GM21717 (cell line): Measurements from ENCODE around the gene TMEM41A.
"Not testable (repeated sequence)": the region's sequence is repeated elsewhere in the genome, so short reads cannot be mapped to it uniquely, and the experiment has no call there.

Experiments used
- ATAC-seq: cut with Tn5 transposase; IDR thresholded peaks from one replicate; pipeline ENCODE4 v1.9.1; 2021; ENCODE audit warnings: mild to moderate bottlenecking, moderate library complexity; ENCODE audit not compliant: unreplicated experiment

Gene TMEM41A

GRCh38 chr3:185489462-185489861, 9.4 kb downstream of the TMEM41A start:
- ATAC-seq: no peak

- no peak for ATAC-seq
Measured at GRCh38 chr3:185488465-185488864, 10.4 kb downstream of the TMEM41A start.

GRCh38 chr3:185486394-185486793, 12.4 kb downstream of the TMEM41A start:
- ATAC-seq: no peak

GRCh38 chr3:185484296-185484695, 14.5 kb downstream of the TMEM41A start:
- no peak for ATAC-seq

GRCh38 chr3:185479373-185479945, 19.4 kb downstream of the TMEM41A start:
- ATAC-seq: no peak

- no peak for ATAC-seq
Measured at GRCh38 chr3:185477316-185477715, 21.5 kb downstream of the TMEM41A start.

GRCh38 chr3:185474922-185475321, 23.9 kb downstream of the TMEM41A start:
- not testable (repeated sequence) for ATAC-seq

GRCh38 chr3:185473290-185473815, 25.5 kb downstream of the TMEM41A start:
- ATAC-seq: no peak

- ATAC-seq: no peak
Measured at GRCh38 chr3:185470323-185470722, 28.5 kb downstream of the TMEM41A start.

GRCh38 chr3:185469542-185469941, 29.3 kb downstream of the TMEM41A start:
- ATAC-seq: no peak

- not testable (repeated sequence) for ATAC-seq
Measured at GRCh38 chr3:185466123-185466522, 32.7 kb downstream of the TMEM41A start.

GRCh38 chr3:185465471-185465870, 33.4 kb downstream of the TMEM41A start:
- no peak for ATAC-seq

GRCh38 chr3:185460719-185461350, 38.0 kb downstream of the TMEM41A start:
- no peak for ATAC-seq

- ATAC-seq: no peak
Measured at GRCh38 chr3:185460309-185460708, 38.5 kb downstream of the TMEM41A start.

GRCh38 chr3:185457376-185457775, 41.5 kb downstream of the TMEM41A start:
- ATAC-seq: no peak

- ATAC-seq: not testable (repeated sequence)
Measured at GRCh38 chr3:185451432-185451831, 47.4 kb downstream of the TMEM41A start.

- no peak for ATAC-seq
Measured at GRCh38 chr3:185448107-185448506, 50.7 kb downstream of the TMEM41A start.

GRCh38 chr3:185444329-185444728, 54.5 kb downstream of the TMEM41A start:
- no peak for ATAC-seq

- no peak for ATAC-seq
Measured at GRCh38 chr3:185442031-185442430, 56.8 kb downstream of the TMEM41A start.

- no peak for ATAC-seq
Measured at GRCh38 chr3:185439745-185440466, 58.9 kb downstream of the TMEM41A start.
